HG03575 (cell line): ENCODE results near the gene NHLH2.

Experiments
- ATAC-seq: cut with Tn5 transposase; IDR thresholded peaks from one replicate; pipeline ENCODE4 v1.9.1; 2021; ENCODE audit not compliant: unreplicated experiment, insufficient number of reproducible peaks, low FRiP score; ENCODE audit errors: extremely low read depth

The NHLH2 gene

GRCh38 chr1:115840605-115841460 is at the start of gene NHLH2:
Gene NHLH2 (minus strand): TSS chr1:115841126. CDS start chr1:115838372, 2,754 bp downstream.
- ATAC-seq = no peak

- no peak for ATAC-seq
These were observed 49.7 kb upstream of the NHLH2 start for GRCh38 chr1:115890580-115890979.

GRCh38 chr1:115888976-115889375 is 48.0 kb upstream of the NHLH2 start:
- no peak for ATAC-seq

GRCh38 chr1:115882913-115883902 is 42.3 kb upstream of the NHLH2 start:
- no peak for ATAC-seq

GRCh38 chr1:115880981-115881672 is 40.2 kb upstream of the NHLH2 start:
- ATAC-seq = no peak

GRCh38 chr1:115879977-115880376 is 39.1 kb upstream of the NHLH2 start:
- ATAC-seq = no peak

GRCh38 chr1:115877511-115877910 is 36.6 kb upstream of the NHLH2 start:
- no peak for ATAC-seq

GRCh38 chr1:115874904-115875303 is 34.0 kb upstream of the NHLH2 start:
- ATAC-seq = no peak

GRCh38 chr1:115874497-115874896 is 33.6 kb upstream of the NHLH2 start:
- no peak for ATAC-seq

GRCh38 chr1:115873184-115873583 is 32.3 kb upstream of the NHLH2 start:
- no peak for ATAC-seq

- ATAC-seq = no peak
These were observed 28.1 kb upstream of the NHLH2 start for GRCh38 chr1:115869064-115869463.

- ATAC-seq = no peak
These were observed 26.3 kb upstream of the NHLH2 start for GRCh38 chr1:115867216-115867615.

- no peak for ATAC-seq
These were observed 24.9 kb upstream of the NHLH2 start for GRCh38 chr1:115865704-115866380.

- ATAC-seq = no peak
These were observed 21.5 kb upstream of the NHLH2 start for GRCh38 chr1:115862403-115862802.

- ATAC-seq = no peak
These were observed 13.1 kb upstream of the NHLH2 start for GRCh38 chr1:115854005-115854404.

GRCh38 chr1:115850937-115851336 is 10.0 kb upstream of the NHLH2 start:
- ATAC-seq = no peak

- no peak for ATAC-seq
These were observed 6.9 kb upstream of the NHLH2 start for GRCh38 chr1:115847787-115848186.

- no peak for ATAC-seq
These were observed 2.0 kb upstream of the NHLH2 start for GRCh38 chr1:115842948-115843347.
